SU-DHL-6 (cell line): Measurements from ENCODE around the gene CDK11A.

Experiments used
- H2AFZ ChIP-seq: fragments of 200-600 bp; sonication (generic); 2 replicates; pipeline ENCODE4 v1.6.1; 2014; ENCODE audit warnings: low read depth, mild to moderate bottlenecking, moderate library complexity, mixed read lengths, antibody characterized with exemption, low read length; ENCODE audit not compliant: severe bottlenecking
- H3F3A ChIP-seq: fragments of 200-600 bp; shearing (Covaris generic); 2 replicates; pipeline ENCODE4 v1.6.0; 2016; ENCODE audit warnings: antibody characterized with exemption, mild to moderate bottlenecking; ENCODE audit not compliant: insufficient read depth
- H3K27ac ChIP-seq: fragments of 200-600 bp; sonication (generic); 2 replicates; pipeline ENCODE4 v1.5.1; 2016; ENCODE audit warnings: low read depth, mild to moderate bottlenecking, low read length, moderate library complexity, mixed read lengths
- H3K27me3 ChIP-seq: fragments of 200-600 bp; sonication (generic), shearing (Covaris generic); 2 replicates; pipeline ENCODE4 v1.6.0; 2014; ENCODE audit warnings: mild to moderate bottlenecking, low read length
- H3K36me3 ChIP-seq: fragments of 200-600 bp; sonication (generic); 2 replicates; pipeline ENCODE4 v1.6.1; 2014; ENCODE audit warnings: mild to moderate bottlenecking, low read length, mixed read lengths
- H3K4me2 ChIP-seq: fragments of 300-600, 200-600 bp; shearing (Covaris generic), sonication (generic); 2 replicates; pipeline ENCODE4 v1.6.0; 2014; ENCODE audit warnings: low read length, low read depth, mild to moderate bottlenecking; ENCODE audit not compliant: poor library complexity, severe bottlenecking
- H3K4me3 ChIP-seq: fragments of 200-600 bp; sonication (generic); 2 replicates; pipeline ENCODE4 v1.5.1; 2014; ENCODE audit warnings: antibody characterized with exemption, low read length, mild to moderate bottlenecking, mixed read lengths; ENCODE audit not compliant: insufficient read depth, poor library complexity, severe bottlenecking
- H3K79me2 ChIP-seq: fragments of 200-600 bp; sonication (generic); 2 replicates; pipeline ENCODE4 v1.6.1; 2014; ENCODE audit warnings: mild to moderate bottlenecking, low read length, moderate library complexity; ENCODE audit not compliant: insufficient read depth
- H3K9ac ChIP-seq: fragments of 200-600 bp; sonication (generic); 2 replicates; pipeline ENCODE4 v1.7.0; 2014; ENCODE audit warnings: mild to moderate bottlenecking, low read length
- H3K9me2 ChIP-seq: fragments of 200-600 bp; sonication (generic); replicated peaks from 2 replicates; pipeline ENCODE4 v1.6.1; 2014; ENCODE audit warnings: low read length; ENCODE audit not compliant: insufficient read depth
- H3K9me3 ChIP-seq: fragments of 200-600 bp; sonication (generic); 2 replicates; pipeline ENCODE4 v1.6.1; 2014; ENCODE audit warnings: low read length, mixed read lengths; ENCODE audit not compliant: insufficient read depth
- H4K20me1 ChIP-seq: fragments of 200-600 bp; sonication (generic); 2 replicates; pipeline ENCODE4 v1.6.1; 2014; ENCODE audit warnings: low read depth, mild to moderate bottlenecking, antibody characterized with exemption, low read length, moderate library complexity, mixed read lengths
- CTCF ChIP-seq: fragments of 200-600 bp; sonication (generic); IDR thresholded peaks from one replicate; pipeline ENCODE4 v1.5.1; 2017; ENCODE audit warnings: antibody characterized with exemption, mild to moderate bottlenecking, low read length, moderate library complexity; ENCODE audit not compliant: insufficient read depth, poor library complexity, severe bottlenecking
- EZH2phosphoT487 ChIP-seq: fragments of 200-600 bp; sonication (generic), shearing (Covaris generic); conservative IDR thresholded peaks from 2 replicates; pipeline ENCODE4 v1.6.1; 2018; ENCODE audit warnings: mild to moderate bottlenecking, antibody characterized with exemption, low read length, moderate library complexity, mixed read lengths

The CDK11A gene

DNA sequence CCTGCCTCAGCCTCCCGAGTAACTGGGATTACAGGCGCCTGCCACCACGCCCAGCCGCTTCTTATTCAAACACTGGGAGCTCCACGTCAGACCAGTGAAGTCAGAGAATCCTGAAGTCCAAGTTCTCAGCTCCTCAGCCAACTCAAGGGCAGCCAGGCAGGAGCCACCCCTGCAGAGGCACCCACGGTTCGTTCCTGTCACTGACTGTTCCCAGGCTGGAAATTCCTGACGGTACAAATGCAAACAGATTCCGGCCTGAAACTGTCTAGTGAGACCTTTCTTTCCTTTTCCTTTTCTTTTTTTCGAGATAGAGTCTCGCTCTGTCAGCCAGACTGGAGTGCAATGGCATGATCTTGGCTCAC is 43.3 kb downstream of the CDK11A start:
- no peak overlapping the region for H3K27ac ChIP-seq

GRCh38 chr1:1680031-1680911 is 43.9 kb downstream of the CDK11A start:
- Histone ChIP-seq H3K9me3 (no peaks in the 10 kb centered on the region), H3F3A (peaks cover 13% of the 10 kb centered on the region), H3K27me3 (no peaks in the 10 kb centered on the region), H4K20me1 (no peaks in the 10 kb centered on the region), H2AFZ (no peak overlapping the region), H3K4me3 (no peak overlapping the region), H3K36me3 (no peaks in the 10 kb centered on the region), H3K9me2 (no peaks in the 10 kb centered on the region), H3K9ac (no peak overlapping the region), H3K27ac (no peak overlapping the region), H3K79me2 (no peaks in the 10 kb centered on the region), H3K4me2 (no peak overlapping the region)
- TF ChIP-seq CTCF (no peak), EZH2phosphoT487 (no peak)

More for the DNA sequence above, 43.3 kb downstream of the CDK11A start:
- Histone ChIP-seq H3F3A (peaks cover 13% of the 10 kb centered on the region), H3K27me3 (no peaks in the 10 kb centered on the region), H3K4me3 (no peak overlapping the region), H3K9ac (no peak overlapping the region), H3K9me3 (no peaks in the 10 kb centered on the region), H4K20me1 (no peaks in the 10 kb centered on the region), H3K79me2 (no peaks in the 10 kb centered on the region), H3K9me2 (no peaks in the 10 kb centered on the region), H3K4me2 (no peak overlapping the region), H2AFZ (no peak overlapping the region), H3K36me3 (no peaks in the 10 kb centered on the region)
- TF ChIP-seq EZH2phosphoT487 (no peak), CTCF (no peak)

DNA sequence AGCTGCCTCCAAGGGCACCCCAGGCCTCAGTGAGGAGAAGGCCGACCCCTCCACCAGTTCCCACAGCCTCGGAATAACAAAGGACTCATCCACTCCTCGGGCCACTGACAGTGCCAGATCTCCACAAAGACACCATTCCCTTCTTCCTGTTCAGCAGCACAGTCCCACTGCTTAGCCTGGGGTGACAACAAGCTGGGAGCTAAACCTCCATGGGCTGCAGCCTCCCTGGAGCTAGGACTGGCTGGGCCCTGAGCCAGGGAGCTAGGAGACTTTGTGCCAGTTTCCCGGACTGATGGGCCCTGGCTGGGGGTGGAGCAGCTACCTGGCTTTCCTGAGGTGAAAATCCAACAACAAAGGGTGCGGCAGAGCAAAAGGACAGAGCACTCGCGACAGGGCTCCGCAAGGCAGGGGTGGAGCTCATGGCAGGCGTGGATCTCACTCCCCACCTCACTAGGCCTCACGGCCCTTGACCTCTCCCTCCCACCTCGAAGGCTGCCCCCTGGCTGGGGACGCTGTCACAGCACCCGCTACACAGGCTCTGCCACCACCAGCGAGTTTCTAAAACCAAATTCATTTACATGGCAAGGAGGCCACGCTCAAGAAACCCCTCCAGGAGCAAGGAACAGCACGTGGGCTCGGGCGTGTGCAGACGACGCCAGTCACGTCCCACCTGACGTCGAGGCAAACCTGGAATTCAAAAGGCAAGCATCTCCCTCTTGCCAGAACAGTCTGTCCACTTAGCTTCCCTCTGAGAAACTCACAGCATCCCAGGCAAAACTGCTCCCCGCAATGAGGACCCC is 45.4 kb downstream of the CDK11A start:
- TF ChIP-seq CTCF: peak; percentile 79
- no peak for TF ChIP-seq EZH2phosphoT487
- Histone ChIP-seq H3K9me2 (no peaks in the 10 kb centered on the region), H3K9ac (peak overlapping the region; percentile 53), H3K4me3 (peak overlapping the region; percentile 49), H3F3A (peaks cover 13% of the 10 kb centered on the region), H4K20me1 (no peaks in the 10 kb centered on the region), H2AFZ (peak overlapping the region; percentile 89), H3K27me3 (no peaks in the 10 kb centered on the region), H3K79me2 (no peaks in the 10 kb centered on the region), H3K9me3 (no peaks in the 10 kb centered on the region), H3K4me2 (peak overlapping the region; percentile 75), H3K27ac (peak overlapping the region; percentile 87), H3K36me3 (no peaks in the 10 kb centered on the region)
